K562 (cell line): ENCODE results near the gene PHKA2. TPM values are rescaled to one million over a fixed set of nuclear protein-coding genes. Genes with fewer than 3 reads are reported as not detected.

Source experiments
- ATAC-seq: fragments of 200-7000 bp; cut with Tn5 transposase; 3 replicates; pipeline ENCODE4 v1.9.1; 2020; ENCODE audit warnings: moderate library complexity
- BruUV-seq: library from RNA; stranded (reverse); fragments of 400-500 nt; replicated peaks from 2 replicates; lab custom pipeline; 2021; lab: Mats Ljungman, UMichigan
- CTCF ChIA-PET: fragments of 300-600 bp; formaldehyde crosslinking; extraction: SDS; loops from one replicate; lab custom pipeline; 2021; ENCODE audit warnings: low intra/inter-chr PET ratio; lab: Yijun Ruan, JAX
- POLR2A ChIA-PET: fragments of 300-600, 350-650 bp; sonication (Branson Sonifier 250); formaldehyde crosslinking; extraction: SDS; loops from one replicate; lab custom pipeline; 2021; ENCODE audit warnings: antibody characterized with exemption, inconsistent platforms; lab: Yijun Ruan, JAX
- DNase-seq, 4 experiments: peaks; one replicate each; pipeline versions ENCODE4 v3.0.0 to v3.0.0-alpha.2; 2011 to 2018; ENCODE audit warnings: low spot score in 3 of 4, mixed read lengths in 3 of 4; ENCODE audit errors: extremely low read depth in 1 of 4
- FAIRE-seq: peaks from 2 replicates; lab custom pipeline; 2011; peaks lifted over from hg19 to GRCh38; lab: Jason Lieb, UNC
- H2AFZ ChIP-seq: 2 replicates; pipeline ENCODE4 v1.6.0; 2011; ENCODE audit warnings: low read depth, low read length, control low read depth, inconsistent platforms
- H3K27ac ChIP-seq: fragments of 200-600 bp; 3 replicates; pipeline ENCODE4 v1.8.0; 2011; ENCODE audit warnings: low read depth, mild to moderate bottlenecking, control low read depth, inconsistent platforms, low read length, moderate library complexity, mixed read lengths; ENCODE audit errors: extremely low read depth
- H3K27me3 ChIP-seq, 2 experiments: fragments of 300-600 bp in 1 of 2; 2 replicates in 1 of 2; 3 replicates in 1 of 2; pipeline versions ENCODE4 v1.6.0 to v1.8.0; 2011; ENCODE audit warnings: inconsistent platforms in 2 of 2, low read length in 2 of 2, mild to moderate bottlenecking in 1 of 2, mixed read lengths in 1 of 2, moderate library complexity in 1 of 2; ENCODE audit not compliant: control insufficient read depth in 2 of 2, insufficient read depth in 2 of 2
- H3K36me3 ChIP-seq: fragments of 300-600 bp; 3 replicates; pipeline ENCODE4 v1.8.0; 2011; ENCODE audit warnings: mild to moderate bottlenecking, low read length, inconsistent platforms; ENCODE audit not compliant: control insufficient read depth, insufficient read depth
- H3K4me1 ChIP-seq, 2 experiments: fragments of 200-600 bp in 1 of 2; replicated peaks in 1 of 2; 2 replicates in 1 of 2; 3 replicates in 1 of 2; pipeline versions ENCODE4 v1.5.1 to v1.8.0; 2011; ENCODE audit warnings: inconsistent platforms in 2 of 2, low read length in 2 of 2, mild to moderate bottlenecking in 1 of 2, mixed read lengths in 1 of 2, moderate library complexity in 1 of 2; ENCODE audit not compliant: control insufficient read depth in 2 of 2, insufficient read depth in 2 of 2
- H3K4me2 ChIP-seq: 2 replicates; pipeline ENCODE4 v1.6.1; 2011; ENCODE audit warnings: low read length, control low read depth, inconsistent platforms, mixed read lengths; ENCODE audit not compliant: insufficient read depth
- H3K4me3 ChIP-seq: fragments of 200-600 bp; sonication (generic), shearing (Covaris generic); 2 replicates; pipeline ENCODE4 v1.5.1; 2016; ENCODE audit warnings: control low read depth, inconsistent platforms
- H3K79me2 ChIP-seq: fragments of 200-600 bp; 3 replicates; pipeline ENCODE4 v1.8.0; 2011; ENCODE audit warnings: low read length, inconsistent platforms; ENCODE audit not compliant: control insufficient read depth, insufficient read depth
- H3K9ac ChIP-seq, 2 experiments: 2 replicates each; pipeline versions ENCODE4 v1.6.0 to v1.6.1; 2011; ENCODE audit warnings: low read depth in 2 of 2, low read length in 2 of 2, control low read depth in 1 of 2, inconsistent platforms in 1 of 2, mild to moderate bottlenecking in 1 of 2, mixed read lengths in 1 of 2; ENCODE audit not compliant: insufficient read depth in 1 of 2
- H3K9me1 ChIP-seq: one replicate; pipeline ENCODE4 v1.6.0; 2011; ENCODE audit warnings: inconsistent platforms, mild to moderate bottlenecking, low read length, moderate library complexity; ENCODE audit not compliant: control insufficient read depth, insufficient read depth
- H3K9me3 ChIP-seq: replicated peaks from 2 replicates; pipeline ENCODE4 v1.5.1; 2011; ENCODE audit warnings: low read depth, low read length, inconsistent platforms; ENCODE audit not compliant: control insufficient read depth, insufficient read depth
- H4K20me1 ChIP-seq: replicated peaks from 2 replicates; pipeline ENCODE4 v1.6.1; 2011; ENCODE audit warnings: low read length, inconsistent platforms, mixed read lengths; ENCODE audit not compliant: control insufficient read depth, insufficient read depth
- FOXO4 ChIP-seq: fragments of 450-650 bp; formaldehyde crosslinking; IDR thresholded peaks from 2 replicates; pipeline ENCODE4 v1.4.0; 2020; ENCODE audit warnings: mild to moderate bottlenecking, moderate library complexity
- REST ChIP-seq, 2 experiments: fragments of 450-650 bp; formaldehyde crosslinking in 1 of 2; IDR thresholded peaks; 2 replicates each; pipeline versions ENCODE4 v1.4.0 to v1.6.1; 2014 to 2020; ENCODE audit warnings: mild to moderate bottlenecking in 2 of 2, borderline replicate concordance in 1 of 2, low read depth in 1 of 2
- STAG1 ChIP-seq: sonication (generic); formaldehyde crosslinking; IDR thresholded peaks from 2 replicates; pipeline ENCODE4 v1.5.0; 2020; ENCODE audit warnings: missing genetic modification reagents, borderline replicate concordance
- ZFX ChIP-seq: sonication (generic); formaldehyde crosslinking; IDR thresholded peaks from 2 replicates; pipeline ENCODE4 v1.8.0; 2022; ENCODE audit warnings: mild to moderate bottlenecking, missing genetic modification reagents, moderate library complexity
- WGBS: fragments of 100-300 bp; shearing (Covaris generic); methylation state at CpG from one replicate; pipeline ENCODE4 v1.1.6; 2016; ENCODE audit warnings: low coverage, mixed read lengths; ENCODE audit not compliant: insufficient coverage; ENCODE audit errors: missing lambda C conversion rate; 5-methylcytosine and 5-hydroxymethylcytosine counted together
- in situ Hi-C: fragments of 300-500 bp; cut with MboI; formaldehyde crosslinking; loops from 4 replicates; pipeline ENCODE4 v1.15.0; 2018; ENCODE audit warnings: inconsistent platforms, mixed read lengths
- intact Hi-C: fragments of 100-400 bp; cut with micrococcal nuclease; formaldehyde crosslinking; loops from 2 replicates; pipeline ENCODE4 v1.14.2; 2022
- polyA plus RNA-seq, 8 experiments: library from polyadenylated mRNA; depleted of rRNA in 4 of 8; stranded (reverse) in 5 of 8; unstranded in 3 of 8; fragments of >200 nt; fragmentation: Nextera tagmentation in 2 of 8; fragmentation: Illumina TruSeq in 1 of 8; extraction: Ambion mirVana in 2 of 8; extraction: Trizol in 1 of 8; gene quantifications; 2 replicates each; pipeline versions ENCODE4 v1.2.1 to v1.2.3, GENCODE V29; 2011 to 2014; ENCODE audit warnings: inconsistent platforms in 1 of 8, missing spikeins in 1 of 8
- total RNA-seq, 7 experiments: library from RNA; depleted of rRNA in 6 of 7; stranded (reverse); fragments of >200 nt in 6 of 7; fragmentation: Illumina TruSeq in 2 of 7; extraction: Trizol in 2 of 7; gene quantifications; 2 replicates each; pipeline versions ENCODE4 v1.2.1 to v1.2.3, GENCODE V29; 2011 to 2021; ENCODE audit warnings: low replicate concordance in 1 of 7

PHKA2 gene
- total and polyA plus RNA-seq, 9 of the 15 experiments (the other 6 are each of a cell fraction or from before 2014, with no cell fraction given) = 2.8 to 33.1 (median 20.3) TPM

DNA sequence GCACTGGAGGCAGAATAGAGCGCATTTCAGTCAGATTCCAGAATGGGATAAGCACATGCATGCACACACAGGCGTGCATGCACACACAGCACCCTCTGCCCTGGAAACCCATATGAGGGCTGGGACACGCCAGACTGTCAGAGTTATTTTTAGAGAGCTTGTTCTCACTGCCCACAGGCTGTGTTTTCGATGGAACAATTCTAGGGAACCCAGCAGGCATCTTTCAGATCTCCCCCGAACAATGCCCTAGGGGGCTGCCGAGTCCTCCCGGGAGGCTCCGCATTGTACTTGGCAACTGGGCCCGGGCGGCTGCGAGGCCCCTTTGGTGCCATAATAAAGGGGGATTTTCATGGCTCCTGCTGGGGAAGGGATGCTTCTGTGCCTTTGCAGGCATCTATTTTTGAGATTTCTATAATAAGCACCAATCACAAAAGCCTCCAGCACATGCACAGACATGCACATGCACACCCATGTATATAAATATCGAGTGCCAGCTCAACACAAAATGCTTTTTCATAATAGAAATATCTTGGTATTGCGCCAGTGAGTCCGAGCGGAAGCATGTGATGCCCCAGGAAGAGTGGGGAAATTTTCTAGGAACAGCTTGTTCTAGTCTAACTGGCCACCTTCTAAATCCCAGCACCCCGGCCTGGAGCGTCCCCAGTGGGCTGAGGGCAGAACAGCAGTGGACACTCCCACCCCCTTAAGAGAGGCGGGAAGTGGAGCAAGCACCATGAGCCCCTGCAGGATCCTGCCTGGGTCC, 88.5 kb downstream of the PHKA2 start (continued):
- TF ChIP-seq FOXO4 = no peak
- no peak for TF ChIP-seq STAG1
- TF ChIP-seq, all 486 proteins: peak for 0

GRCh38 chrX:18894156-18894555, 89.8 kb downstream of the PHKA2 start:
- FAIRE-seq (no peak), ATAC-seq (no peak), DNase-seq (no peak)
- no peaks in the 10 kb centered on the region for H3K4me1 ChIP-seq
- POLR2A ChIA-PET = no interaction called here
- H3K9me1 ChIP-seq = no peaks in the 10 kb centered on the region
- TF ChIP-seq ZFX (CRISPR knock-in tag) = no peak
- TF ChIP-seq REST (IDR thresholded peaks at IDR 0.05; ENCODE audit: borderline replicate concordance) = peak; percentile 52
- TF ChIP-seq REST (CRISPR knock-in tag; IDR thresholded peaks at IDR 0.05; ENCODE audit: low read depth) = no peak
- no peaks in the 10 kb centered on the region for H4K20me1 ChIP-seq
- H3K9ac ChIP-seq = no peak overlapping the region
- CTCF ChIA-PET = no interaction called here
- no peaks in the 10 kb centered on the region for H3K79me2 ChIP-seq
- H2AFZ ChIP-seq = no peak overlapping the region
- BruUV-seq = no TSS peak
- no peak overlapping the region for H3K4me3 ChIP-seq
- no peaks in the 10 kb centered on the region for H3K9me3 ChIP-seq
- H3K36me3 ChIP-seq = peaks cover 3% of the 10 kb centered on the region; the same call in 1 of the 3 replicates
- no peaks in the 10 kb centered on the region for H3K27me3 ChIP-seq
- intact Hi-C loops (no loop called here), in situ Hi-C loops (no loop called here)
- H3K27ac ChIP-seq = no peak overlapping the region
- 94% methylated on average over 11 of the region's 18 CpGs for WGBS
- H3K4me2 ChIP-seq = no peak overlapping the region
